ENCODE results near the gene NRN1L.
"Not testable (repeated sequence)": the region's sequence is repeated elsewhere in the genome, so short reads cannot be mapped to it uniquely, and the experiment has no call there.

The NRN1L gene

GRCh38 chr16:67883872-67884261, 818 bp upstream of the NRN1L start:
- FAIRE-seq, result no peak

DNA sequence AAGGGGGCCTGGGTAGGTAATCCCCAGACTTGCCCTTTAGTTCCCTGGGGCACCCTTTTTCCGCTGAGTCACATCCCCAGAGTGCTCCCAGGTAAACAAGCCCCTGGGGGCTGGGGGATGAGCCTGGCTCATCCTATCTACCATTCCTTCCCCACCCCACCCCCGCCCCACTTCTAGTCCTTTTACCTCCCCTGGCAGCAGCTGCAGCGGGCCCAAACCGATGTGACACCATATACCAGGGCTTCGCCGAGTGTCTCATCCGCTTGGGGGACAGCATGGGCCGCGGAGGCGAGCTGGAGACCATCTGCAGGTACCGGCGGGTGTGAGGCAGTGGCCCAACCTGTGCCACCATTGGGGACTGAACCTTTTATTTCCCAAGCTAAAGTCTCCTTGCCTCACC, 860 bp downstream of the NRN1L start:
- no peak for FAIRE-seq

DNA sequence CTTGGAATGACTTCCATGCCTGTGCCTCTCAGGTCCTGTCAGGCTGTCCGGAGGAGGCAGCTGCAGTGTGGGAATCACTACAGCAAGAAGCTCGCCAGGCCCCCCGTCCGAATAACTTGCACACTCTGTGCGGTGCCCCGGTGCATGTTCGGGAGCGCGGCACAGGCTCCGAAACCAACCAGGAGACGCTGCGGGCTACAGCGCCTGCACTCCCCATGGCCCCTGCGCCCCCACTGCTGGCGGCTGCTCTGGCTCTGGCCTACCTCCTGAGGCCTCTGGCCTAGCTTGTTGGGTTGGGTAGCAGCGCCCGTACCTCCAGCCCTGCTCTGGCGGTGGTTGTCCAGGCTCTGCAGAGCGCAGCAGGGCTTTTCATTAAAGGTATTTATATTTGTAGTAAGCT, 1.3 kb downstream of the NRN1L start:
- no peak for FAIRE-seq

DNA sequence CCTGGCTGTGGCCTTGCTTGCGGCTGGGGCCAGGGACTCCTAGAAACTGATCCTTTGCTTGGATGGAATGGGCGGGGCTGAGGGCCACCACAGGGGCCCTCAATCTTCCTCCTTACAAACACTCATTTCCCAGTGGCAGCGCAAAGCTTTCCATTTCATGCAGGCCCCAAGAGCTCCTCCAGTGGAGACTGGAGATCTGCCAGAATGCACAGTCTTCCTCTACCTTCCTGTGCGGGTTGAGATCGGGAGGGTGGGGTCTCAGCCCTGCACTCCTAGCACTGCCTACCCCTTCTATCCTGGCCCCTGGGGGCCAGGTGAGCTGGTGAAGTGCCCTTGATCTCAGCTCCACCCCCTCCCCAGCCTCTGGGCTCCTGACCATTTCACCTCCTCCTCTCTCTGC, 1.7 kb downstream of the NRN1L start:
- no peak for FAIRE-seq

- no peak for FAIRE-seq
Measured at GRCh38 chr16:67888331-67888730, 3.6 kb downstream of the NRN1L start.

- FAIRE-seq, result no peak
Measured at GRCh38 chr16:67892375-67892774, 7.7 kb downstream of the NRN1L start.

- no peak for FAIRE-seq
Measured at GRCh38 chr16:67892899-67893742, 8.4 kb downstream of the NRN1L start, which contains the start of gene PSKH1. Gene PSKH1, plus strand, starts transcription at chr16:67893254. Its CDS starts 15,496 bp downstream, at chr16:67908750.

DNA sequence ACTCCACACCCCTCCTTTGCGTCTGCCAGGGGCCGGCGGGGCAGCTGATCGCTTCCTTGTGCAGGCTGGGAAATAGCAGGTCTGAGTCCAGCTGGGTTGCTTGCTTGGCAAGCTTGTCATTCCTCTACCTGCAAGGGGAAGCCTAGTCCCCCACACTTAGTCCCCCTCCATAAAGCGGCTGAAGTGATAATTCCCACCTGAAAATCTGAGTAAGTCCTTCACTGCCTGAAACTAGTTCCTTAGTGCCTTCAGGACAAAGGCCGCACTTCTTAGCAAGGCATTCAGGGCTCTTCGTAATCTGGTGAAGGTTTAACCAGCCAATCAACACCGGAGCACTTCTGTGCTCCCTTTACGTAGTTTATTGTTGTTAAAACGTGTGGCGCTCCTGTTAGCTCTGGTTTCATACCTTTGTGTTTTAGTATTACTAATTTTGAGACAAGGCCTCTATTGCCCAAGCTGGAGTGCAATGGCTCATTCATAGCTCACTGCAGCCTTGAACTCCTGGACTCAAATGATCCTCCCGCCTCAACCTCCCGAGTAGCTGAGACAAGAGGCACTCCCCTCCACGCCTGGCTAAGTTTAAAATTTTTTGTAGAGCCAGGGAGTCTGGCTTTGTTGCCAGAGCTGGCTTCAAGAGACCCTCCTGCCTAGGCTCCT, 9.2 kb downstream of the NRN1L start:
- no peak for FAIRE-seq

- no peak for FAIRE-seq
Measured at GRCh38 chr16:67897231-67897630, 12.5 kb downstream of the NRN1L start.

DNA sequence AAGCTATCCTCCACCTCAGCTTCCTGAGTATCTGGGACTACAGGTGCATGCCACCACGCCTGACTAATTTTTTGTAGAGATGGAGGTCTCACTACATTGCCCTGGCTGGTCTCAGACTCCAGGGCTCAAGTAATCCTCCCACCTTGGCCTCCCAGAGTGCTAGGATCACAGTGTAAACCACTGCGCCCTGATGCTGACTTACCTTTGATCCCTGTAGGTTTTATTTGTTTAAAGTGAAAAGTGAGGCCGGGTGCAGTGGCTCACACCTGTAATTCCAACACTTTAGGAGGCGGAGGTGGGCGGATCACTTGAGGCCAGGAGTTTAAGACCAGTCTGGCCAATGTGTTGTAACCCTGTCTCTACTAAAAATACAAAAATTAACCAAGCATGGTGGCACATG, 17.0 kb downstream of the NRN1L start:
- FAIRE-seq, result no peak

DNA sequence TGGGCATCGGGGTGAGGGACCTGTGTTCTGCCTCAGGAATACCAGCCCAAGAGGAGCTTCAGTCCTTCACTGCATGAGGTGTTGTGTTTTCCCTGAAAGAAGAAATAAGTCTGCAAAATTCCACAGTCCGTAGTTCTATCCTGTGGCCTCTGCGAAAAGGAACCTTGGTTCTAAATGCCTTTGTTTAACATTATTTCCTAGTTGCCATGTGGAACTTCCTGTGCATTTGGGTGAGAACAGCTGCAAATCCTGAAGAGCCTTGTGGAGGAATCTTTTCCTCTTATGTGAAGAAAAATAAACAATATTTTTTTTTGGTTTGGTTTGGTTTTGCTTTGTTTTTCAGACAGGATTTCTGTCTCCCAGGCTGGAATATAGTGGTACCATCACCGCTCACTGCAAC, 18.1 kb downstream of the NRN1L start:
- no peak for FAIRE-seq

DNA sequence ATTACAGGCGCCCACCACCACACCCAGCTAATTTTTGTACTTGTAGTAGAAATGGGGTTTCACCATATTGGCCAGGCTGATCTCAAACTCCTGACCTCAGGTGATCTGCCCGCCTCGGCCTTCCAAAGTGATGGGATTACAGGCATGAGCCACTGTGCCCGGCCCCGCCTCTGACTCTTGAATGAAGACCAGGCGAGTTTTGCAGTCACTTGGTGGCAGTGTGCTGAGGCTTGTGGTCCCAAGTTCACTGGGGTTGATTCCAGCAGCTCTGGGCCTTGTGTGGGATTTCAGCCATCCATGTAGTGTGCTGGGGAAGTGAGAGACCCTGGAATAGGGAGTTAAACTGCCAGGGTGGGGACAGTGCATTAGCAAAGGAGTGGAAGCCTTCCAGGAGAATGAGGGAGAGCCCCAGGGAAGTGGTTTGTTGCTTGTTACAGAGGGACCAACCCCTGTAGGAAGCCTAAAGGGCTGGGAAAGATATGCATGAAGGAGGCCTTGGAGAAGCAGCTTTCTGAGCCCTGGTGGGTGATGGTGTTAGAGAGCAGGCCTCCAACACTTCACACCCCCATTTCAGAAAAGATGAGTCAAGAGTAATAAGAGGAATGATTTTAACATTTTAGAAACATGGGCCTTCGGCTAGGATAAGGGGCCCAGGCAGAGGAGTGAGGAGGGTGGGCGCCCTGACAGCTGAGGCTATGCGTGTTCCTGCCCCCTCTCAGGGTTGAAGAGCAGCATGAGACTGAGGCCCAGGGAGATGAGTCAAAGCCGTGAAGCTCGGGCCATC, 22.9 kb downstream of the NRN1L start:
- FAIRE-seq, result no peak

GRCh38 chr16:67909056-67909742, 24.5 kb downstream of the NRN1L start:
- no peak for FAIRE-seq

DNA sequence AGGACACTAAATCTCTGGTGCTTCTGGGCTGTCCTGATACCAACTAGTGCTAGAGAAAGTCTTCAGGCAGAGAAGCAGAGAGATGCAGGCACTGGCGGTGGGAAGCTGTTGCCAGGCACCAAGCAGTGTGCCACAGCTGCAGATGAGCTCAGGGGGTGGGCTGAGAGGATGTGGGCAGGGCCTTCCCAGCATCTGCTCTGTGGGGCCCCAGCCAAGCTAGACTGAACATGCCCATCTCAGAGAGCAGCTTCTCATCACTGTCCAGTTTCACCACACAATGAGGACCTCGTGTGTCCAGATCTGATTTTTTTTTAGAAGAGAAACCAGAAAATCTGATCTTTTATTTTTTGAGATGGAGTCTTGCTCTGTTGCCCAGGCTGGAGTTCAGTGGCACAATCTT, 25.5 kb downstream of the NRN1L start:
- FAIRE-seq, result no peak

- no peak for FAIRE-seq
Measured at GRCh38 chr16:67914758-67915495, 30.2 kb downstream of the NRN1L start.

DNA sequence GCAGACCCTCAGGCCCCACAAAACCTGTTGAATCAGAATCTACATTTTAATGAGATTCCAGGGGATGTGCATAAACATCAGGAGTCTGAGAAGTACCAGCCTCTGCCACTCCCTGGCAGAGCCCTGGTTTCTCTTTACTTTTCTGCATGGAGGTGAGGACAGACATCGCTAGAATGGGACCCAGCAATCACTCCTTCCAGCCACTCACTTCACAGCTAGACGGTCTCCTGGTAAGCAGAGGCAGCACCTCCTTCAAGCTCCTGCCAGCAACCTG, 30.7 kb downstream of the NRN1L start:
- not testable (repeated sequence) for FAIRE-seq

- FAIRE-seq, result no peak
Measured at GRCh38 chr16:67915831-67916723, 31.4 kb downstream of the NRN1L start.

DNA sequence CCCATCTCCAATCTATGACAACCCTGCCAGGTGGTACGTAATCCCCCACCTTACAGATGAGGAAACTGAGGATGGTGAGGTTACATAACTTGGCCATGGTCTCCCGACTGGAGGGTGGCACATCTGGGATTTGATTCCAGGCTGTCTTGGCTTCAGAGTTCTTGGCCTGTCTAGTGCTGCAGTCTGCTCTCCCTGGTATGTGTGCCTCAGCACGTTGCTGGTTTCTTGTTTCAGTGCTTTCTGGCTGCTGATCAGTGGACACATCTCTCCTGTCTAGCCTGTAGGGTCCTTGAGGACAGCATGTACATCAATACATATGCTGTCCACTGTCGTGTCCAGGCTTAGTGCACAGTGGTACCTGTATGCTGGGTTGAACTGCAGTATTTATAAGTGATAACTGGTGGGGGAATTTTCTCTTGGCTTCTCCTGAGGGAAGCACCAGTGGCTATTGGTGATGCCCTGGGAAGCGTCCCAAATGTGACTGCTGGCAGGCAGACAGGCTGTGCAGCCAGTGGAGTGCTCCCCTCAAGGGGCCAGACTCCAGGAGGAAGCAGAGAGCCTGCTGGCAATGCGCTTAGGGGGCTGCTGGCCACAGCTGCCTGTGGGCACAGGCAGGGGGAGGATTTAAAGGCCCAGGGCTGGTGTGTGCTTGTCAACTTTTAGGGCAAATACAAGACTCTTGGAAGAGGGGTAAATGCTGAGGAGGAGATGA, 32.6 kb downstream of the NRN1L start:
- no peak for FAIRE-seq

GRCh38 chr16:67917852-67918236, 33.2 kb downstream of the NRN1L start:
- FAIRE-seq, result no peak

GRCh38 chr16:67919622-67920221, 35.0 kb downstream of the NRN1L start:
- FAIRE-seq, result no peak
